UCSD-AML1 (cell line): ENCODE measurements around the gene EYA3.

ENCODE experiments used
- DNase-seq: peaks from one replicate; lab custom pipeline; 2025; ENCODE audit not compliant: unreplicated experiment; lab: John Stamatoyannopoulos, UW

Gene EYA3

GRCh38 chr1:28088168-28088961 is at the start of gene EYA3:
TSS of gene EYA3 (minus strand) at chr1:28088610. CDS start at chr1:28058026, 30,584 bp downstream.
- DNase-seq: peak; percentile 99

- DNase-seq: no peak
Measured at GRCh38 chr1:28136922-28137613, 48.7 kb upstream of the EYA3 start.

GRCh38 chr1:28136169-28136921 is 47.9 kb upstream of the EYA3 start:
- no peak for DNase-seq

DNA sequence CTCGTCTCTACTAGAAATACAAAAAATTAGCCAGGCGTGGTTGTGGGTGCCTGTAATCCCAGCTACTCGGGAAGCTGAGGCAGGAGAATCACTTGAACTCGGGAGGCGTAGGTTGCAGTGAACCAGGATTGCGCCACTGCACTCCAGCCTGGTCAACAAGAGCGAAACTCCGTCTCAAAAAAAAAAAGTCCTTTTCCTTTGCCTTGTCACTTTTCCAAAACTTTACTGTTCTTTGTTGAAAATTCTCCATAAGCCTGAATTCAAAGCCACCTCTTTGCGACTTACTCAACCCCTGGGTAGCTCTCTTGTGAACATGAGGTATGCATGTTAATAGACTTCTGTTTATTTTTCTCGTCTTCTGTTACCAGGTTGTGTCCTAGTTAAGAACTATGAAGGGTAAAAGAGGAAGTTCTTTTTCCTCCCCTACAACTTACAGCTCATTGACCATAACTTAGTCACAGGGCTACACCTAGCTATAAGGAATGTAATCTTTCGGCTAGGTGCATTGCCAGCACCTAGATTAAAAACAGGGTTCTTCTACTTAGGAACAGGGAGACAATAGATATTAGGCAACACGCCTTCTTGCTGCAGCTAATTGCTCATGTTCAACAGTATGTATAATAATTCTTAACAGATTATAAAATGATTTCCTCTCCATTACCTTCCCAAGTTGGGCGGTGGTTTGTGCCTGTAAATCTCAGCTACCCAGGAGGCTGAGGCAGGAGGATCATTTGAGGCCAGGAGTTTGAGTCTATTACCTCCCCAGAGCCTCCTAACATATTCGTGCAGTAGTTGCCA is 47.2 kb upstream of the EYA3 start:
- no peak for DNase-seq

- DNase-seq: no peak
Measured at GRCh38 chr1:28134651-28135207, 46.3 kb upstream of the EYA3 start.

- DNase-seq: no peak
Measured at GRCh38 chr1:28132171-28133167, 44.1 kb upstream of the EYA3 start.

DNA sequence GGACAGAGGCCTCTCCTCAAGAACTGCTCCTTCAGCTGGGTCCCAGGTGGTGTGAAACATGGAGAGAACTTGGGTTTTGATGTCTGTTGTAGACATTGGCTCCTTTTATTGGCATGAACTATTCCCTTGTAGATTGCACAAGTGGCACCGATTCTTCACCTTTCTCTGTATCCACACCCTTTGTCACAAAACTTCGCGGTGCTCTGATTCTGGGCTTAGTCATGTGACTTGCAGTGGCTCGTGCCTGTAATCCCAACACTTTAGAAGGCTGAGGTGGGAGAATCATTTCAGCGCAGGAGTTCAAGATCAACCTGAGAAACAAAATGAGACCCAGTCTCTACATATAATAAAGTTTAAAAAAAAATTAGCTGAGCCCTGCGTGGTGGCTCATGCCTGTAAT is 42.5 kb upstream of the EYA3 start:
- DNase-seq: no peak

DNA sequence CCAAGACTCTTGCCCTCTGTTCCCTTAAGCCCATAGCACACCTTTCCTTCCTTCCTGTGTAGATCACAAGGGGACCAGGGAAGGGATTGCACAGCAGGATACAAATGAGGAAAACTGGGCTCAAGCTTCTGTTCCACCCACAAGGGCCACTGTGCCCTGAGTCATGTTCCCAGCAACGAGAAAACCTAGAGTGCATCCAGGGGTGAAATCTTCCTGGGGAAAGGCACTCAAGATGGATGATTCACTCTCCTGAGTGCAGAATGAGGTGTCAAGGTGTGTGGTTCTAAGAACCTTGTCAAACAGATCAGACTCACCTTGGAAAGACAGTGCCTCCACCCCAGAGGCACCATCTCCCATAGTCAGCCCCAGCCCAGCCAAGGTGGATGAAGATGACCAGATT is 40.7 kb upstream of the EYA3 start:
- no peak for DNase-seq

DNA sequence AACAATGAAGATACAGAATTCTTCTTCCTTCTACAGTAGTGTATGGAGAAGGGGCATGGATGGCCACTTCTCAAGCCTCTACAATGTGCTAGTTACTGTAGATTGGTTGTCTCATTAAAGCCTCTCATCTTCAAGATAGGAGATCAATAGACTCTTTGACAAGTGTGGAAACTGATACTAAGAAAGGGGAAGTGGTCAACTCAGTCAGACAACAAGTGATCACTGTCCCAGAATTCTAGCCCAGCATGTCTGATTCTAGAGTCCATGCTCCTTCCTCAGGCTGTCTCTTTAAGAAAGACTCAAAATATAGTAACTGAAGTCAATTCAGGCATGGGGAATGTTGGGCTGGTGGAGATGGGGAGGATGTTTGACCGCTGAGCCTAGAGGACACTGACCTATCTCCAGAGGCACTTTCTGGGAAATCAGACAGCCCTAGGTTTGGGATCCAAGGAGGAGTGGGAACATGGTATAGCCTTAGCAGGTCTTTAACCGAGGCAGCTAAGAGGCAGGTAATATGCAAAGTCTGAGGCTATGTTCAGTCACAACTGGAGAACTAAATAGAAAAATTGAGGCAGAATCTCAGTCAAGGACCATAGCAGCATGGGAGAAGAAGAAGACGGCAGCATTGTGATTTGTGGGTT is 39.3 kb upstream of the EYA3 start:
- DNase-seq: no peak

DNA sequence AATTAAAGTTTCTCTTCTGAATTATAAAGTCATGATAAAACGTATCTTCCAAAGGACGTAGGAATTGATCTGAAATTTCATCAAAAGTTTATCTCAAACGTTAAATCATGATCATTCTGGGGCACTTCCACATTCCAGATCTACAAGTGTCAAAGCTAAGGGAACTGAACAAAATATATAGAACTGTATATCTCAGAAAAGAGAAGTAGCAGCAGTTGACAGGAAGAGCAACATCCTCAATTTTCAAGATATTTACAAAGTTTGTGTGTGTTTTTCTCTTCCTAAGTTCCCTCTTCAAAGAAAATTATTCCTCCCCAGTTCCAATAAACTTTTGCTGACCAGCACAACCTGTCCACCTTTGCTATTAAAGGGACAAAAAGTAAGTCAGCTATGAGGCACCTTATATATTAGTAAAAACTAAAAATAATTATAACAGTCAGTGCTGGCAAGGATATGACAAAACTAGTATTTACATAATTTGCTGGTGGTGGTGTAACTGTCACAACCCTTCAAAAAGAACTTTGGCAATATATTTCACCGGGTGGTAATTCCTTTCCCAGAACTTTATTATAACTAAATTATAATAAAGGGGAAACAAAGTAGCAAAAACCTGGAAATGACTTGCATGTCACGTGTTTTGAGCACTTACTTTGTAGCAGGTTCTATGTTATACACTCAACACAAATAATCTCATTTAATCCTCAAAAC is 38.5 kb upstream of the EYA3 start:
- DNase-seq: no peak

DNA sequence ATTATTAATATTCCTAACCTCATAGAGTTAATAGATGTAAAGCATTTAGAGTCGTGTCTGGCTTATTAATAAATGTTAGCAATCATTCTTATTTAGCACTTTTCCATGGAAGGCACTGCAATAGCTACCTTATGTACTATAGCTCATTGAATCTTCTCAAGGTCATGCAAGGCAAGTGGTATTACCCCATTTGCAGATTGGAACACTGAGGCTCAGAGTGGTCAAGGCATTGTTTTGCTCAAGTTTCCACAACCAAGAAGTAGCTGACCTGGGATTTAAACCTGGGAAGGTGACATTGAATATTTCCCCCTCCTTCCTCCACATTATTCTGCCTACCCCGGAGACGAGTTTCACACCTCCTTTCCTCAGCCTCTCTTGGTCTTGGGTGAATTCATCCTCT is 37.8 kb upstream of the EYA3 start:
- no peak for DNase-seq

- DNase-seq: no peak
Measured at GRCh38 chr1:28123461-28123961, 35.1 kb upstream of the EYA3 start.

- no peak for DNase-seq
Measured at GRCh38 chr1:28122183-28122582, 33.8 kb upstream of the EYA3 start.

DNA sequence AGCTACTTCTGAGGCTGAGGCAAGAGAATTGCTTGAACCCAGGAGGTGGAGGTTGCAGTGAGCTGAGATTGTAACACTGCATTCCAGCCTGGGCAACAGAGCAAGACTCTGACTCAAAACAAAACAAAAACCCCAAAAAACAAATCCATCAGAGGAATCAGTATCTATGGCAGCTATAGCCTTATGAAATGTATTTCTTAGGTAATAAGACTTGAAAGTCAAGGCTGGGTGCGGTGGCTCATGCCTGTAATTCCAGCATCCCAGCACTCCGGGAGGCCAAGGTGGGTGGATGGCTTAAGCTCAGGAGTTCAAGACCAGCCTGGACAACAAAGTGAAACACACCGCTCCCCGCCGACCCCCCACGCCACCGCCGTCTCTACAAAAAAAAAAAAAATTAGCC is 31.1 kb upstream of the EYA3 start:
- DNase-seq: no peak

- DNase-seq: no peak
Measured at GRCh38 chr1:28118640-28119307, 30.4 kb upstream of the EYA3 start.

DNA sequence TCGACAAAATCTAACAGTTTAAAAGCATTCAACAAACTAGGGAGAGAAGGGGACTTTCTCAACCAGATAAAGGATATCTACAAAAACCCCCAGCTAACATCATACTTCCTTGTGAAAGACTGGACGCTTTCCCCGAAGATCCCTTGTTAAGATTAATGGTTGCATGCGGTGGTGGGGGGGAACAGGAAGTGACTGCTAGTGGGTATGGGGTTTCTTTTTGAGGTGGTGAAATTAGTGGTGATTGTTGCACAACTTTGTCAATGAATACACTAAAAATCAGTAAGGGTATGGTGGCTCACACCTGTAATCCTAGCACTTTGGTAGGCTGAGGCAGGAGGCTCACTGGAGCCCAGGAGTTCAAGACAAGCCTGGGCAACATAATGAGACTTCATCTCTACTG is 26.9 kb upstream of the EYA3 start:
- DNase-seq: peak; percentile 59

DNA sequence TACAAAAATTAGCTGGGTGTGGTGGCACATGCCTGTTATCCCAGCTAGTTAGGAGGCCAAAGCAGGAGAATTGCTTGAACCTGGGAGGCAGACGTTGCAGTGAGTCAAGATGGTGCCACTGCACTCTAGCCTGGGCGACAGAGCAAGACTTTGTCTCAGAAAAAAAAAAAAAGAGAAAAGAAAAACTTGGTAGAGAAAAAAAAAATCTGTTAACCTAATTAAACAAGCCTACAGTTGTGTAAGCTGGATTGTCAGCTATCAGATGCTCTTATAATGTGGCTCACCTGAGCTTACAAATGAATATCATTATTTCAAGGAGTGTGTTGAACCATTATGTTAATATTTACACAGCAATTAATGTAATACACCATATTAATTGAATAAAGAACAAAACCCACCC is 26.4 kb upstream of the EYA3 start:
- DNase-seq: no peak

- no peak for DNase-seq
Measured at GRCh38 chr1:28113242-28113572, 24.8 kb upstream of the EYA3 start.
